GM12874 (cell line): ENCODE results near the gene DOK7.

ENCODE experiments used
- TF ChIP-seq, protein P1 (sequence below): IDR thresholded peaks from 2 replicates; pipeline ENCODE4 v1.5.1; 2011; ENCODE audit warnings: low read depth, mild to moderate bottlenecking, control low read depth, low read length, moderate library complexity; ENCODE audit not compliant: insufficient read depth

Gene DOK7

DNA sequence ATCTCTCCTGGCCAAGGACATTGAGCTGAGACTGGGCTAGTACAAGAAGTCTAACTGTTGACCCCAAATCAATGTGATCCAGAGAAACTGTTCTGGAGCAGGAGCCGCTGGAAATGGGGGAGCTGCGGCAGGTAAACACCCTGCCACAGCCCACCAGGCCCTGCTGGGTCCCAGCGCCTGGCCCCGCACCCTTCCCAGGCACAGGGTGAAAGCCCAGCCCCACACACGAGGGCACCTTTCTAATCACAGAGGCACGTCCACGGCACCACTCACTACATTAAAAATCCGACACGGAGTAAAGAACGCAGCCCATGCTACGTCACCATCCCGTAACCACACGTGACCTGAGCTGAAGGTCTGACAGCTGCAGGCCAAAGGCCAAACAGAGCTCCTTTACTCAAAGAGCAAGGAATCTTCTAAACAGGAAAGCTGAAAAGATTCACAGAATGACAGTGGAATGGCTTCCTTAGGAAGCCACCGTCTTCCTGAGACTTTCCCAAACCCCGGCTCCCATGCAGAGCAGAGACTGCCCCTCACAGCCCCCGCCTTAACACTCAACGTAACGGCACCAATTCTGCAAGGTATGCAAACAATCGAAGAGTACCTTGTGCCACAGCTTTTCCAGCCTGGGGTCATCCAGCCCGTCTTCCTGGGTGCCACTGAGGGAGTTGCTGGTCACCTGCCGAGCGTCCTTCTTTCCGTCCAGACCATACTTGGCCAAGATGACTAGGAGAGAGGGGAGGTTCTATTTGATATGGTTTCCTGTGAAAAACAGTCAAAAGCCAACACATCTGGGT lies 56.6 kb downstream of the DOK7 start:
- TF ChIP-seq, protein P1, sequence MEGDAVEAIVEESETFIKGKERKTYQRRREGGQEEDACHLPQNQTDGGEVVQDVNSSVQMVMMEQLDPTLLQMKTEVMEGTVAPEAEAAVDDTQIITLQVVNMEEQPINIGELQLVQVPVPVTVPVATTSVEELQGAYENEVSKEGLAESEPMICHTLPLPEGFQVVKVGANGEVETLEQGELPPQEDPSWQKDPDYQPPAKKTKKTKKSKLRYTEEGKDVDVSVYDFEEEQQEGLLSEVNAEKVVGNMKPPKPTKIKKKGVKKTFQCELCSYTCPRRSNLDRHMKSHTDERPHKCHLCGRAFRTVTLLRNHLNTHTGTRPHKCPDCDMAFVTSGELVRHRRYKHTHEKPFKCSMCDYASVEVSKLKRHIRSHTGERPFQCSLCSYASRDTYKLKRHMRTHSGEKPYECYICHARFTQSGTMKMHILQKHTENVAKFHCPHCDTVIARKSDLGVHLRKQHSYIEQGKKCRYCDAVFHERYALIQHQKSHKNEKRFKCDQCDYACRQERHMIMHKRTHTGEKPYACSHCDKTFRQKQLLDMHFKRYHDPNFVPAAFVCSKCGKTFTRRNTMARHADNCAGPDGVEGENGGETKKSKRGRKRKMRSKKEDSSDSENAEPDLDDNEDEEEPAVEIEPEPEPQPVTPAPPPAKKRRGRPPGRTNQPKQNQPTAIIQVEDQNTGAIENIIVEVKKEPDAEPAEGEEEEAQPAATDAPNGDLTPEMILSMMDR: no peak

DNA sequence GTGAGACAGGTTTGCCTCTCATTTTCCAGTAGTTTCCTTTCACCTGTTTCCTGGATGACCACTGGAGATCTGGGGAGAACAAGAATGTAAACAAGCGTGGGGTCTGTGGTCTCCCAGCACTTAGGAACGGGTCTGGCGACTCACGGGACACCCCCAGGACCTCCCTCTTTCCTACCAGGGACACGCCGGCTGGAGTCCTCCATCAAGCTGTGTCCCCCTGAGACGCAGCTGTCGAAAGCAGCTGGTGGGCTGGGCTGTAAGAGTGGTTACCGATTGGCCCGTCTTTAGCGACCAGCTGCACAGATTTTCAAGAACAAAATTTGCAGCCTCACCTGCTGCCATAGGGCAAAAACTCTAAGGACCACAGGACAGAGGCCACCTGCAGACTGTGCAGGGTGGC lies 57.2 kb downstream of the DOK7 start:
- TF ChIP-seq, protein P1: no peak

DNA sequence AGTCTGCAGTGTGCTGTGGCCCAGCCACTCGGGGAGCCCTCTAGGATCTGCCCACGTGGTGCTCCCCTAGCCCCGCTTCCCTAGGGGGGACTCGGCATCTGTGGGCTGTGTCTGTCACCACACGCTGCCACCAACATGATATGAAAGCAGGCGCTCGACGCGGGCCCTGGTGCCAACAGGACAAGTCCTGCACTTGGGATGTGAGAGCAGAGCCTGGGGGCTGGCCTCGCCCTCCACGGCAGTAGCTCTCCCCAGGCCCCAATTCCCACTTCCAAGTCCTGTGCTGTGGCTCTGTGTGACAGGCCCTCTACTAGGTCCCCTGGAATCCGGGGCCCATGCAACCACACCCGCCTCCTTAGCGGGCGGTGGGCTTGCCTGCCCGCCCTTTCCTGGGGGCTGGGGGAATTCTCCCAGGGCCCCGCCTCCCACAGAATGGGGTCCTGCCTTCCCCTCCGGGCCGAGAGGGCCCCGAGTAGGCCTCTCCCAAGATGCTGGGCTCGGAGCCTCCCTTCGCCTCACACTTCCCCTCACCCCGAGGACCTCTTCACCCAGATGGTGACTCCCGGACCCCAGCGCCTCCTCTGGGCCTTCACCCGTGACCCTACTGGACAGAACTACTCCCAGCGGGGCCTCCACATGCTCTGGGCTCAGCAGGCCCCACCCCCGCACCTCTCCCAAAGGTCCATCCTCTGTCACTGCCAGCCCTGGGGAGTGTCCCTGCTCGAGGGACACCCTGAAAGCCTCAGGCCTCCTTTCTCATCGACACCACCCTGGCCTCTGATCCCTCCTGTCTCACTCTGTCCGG lies 57.9 kb downstream of the DOK7 start:
- TF ChIP-seq, protein P1: no peak

DNA sequence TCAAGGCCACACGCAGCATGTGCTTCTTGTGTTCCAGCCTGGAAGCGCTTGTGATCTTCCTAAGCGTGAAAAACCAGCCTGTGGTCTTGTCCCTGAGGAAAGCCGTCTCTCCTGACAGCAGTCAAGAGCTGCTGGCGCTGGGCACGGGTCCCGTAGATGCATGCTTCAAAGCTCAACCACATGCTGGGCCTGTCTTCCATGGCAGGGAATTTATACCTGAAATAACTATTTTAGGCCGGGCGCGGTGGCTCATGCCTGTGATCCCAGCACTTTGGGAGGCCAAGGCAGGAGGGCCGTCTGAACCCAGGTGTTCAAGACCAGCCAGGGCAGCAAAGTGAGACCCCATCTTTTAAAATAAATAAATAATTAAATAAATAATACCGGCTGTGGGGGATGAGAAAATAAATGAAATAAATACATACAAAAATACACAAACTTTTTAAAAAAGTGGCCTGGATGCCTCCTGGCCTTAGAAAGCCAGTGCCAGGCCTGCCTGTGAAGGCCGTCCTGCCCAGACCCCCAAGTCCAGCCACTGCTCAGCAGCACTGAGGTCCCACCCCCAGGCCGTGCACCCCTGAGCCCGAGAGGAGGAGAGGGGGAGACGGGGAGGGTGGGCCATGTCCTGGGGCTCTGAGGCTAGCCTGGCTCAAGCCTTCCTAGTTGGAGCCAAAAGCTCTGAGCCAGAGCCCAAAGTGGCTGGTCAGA lies 58.7 kb downstream of the DOK7 start:
- TF ChIP-seq, protein P1: no peak

DNA sequence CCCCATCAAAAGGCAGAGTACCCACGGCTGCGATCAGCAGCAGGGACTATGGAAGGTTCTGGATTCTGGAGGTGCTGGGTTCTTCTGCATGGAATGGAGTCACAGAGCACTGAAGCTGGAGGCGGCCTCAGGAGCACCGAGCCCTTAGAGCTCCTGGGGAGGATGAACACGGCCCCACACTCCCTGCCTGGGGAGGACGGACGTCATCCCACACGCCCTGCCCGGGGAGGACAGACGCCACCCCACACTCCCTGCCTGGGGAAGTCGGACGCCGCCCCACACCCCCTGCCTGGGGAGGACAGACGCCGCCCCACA lies 59.2 kb downstream of the DOK7 start:
- TF ChIP-seq, protein P1: no peak

DNA sequence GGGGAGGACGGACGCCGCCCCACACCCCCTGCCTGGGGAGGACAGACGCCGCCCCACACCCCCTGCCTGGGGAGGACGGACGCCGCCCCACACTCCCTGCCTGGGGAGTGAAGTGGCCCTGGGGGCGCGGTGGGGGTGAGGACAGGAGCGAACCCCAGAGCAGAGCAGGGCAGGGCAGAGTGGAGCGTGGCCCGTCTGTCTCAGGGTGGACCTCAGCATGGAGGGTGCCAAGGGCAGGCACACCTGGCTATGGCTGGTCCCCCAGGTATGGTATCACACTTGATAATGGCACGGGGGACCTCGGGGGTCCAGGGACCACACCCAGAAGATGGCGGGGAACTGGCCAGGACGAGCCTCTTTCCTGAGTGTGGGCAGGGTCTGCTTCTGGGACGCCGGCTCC lies 59.5 kb downstream of the DOK7 start:
- TF ChIP-seq, protein P1: no peak

DNA sequence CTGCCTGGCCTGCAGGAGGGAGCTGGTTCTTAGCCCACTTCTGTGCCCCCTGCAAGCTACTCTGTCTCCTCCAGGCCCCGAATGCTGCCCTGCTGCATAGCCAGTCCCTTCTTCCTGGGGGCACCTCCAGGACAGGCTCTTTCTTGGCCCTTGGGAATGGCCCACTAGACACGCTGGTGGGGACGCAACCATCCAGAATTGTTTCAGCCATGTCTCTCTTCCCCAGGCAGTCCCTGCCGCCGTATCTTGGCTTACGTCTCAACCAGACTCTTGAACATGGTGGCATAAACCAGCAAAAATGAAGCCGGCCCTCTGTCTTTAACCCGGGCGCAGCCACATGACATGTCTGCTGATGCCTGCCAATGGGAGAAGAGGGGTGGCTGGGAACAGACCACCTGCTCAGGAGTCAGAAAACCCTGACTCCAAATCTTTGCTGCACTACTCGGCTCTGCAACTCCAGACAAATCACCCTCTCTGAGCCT lies 60.1 kb downstream of the DOK7 start:
- TF ChIP-seq, protein P1: no peak
